Stimulated activated CD8-positive, alpha-beta memory T cell treated with anti-CD3 and anti-CD28 coated beads, Interleukin-4, amount 100 ng/mL, for 48 hours (primary cell): ENCODE data around the gene FHOD1.

Experiments
- DNase-seq: peaks from one replicate; pipeline ENCODE4 v3.0.0-alpha.2; 2020

Gene FHOD1

DNA sequence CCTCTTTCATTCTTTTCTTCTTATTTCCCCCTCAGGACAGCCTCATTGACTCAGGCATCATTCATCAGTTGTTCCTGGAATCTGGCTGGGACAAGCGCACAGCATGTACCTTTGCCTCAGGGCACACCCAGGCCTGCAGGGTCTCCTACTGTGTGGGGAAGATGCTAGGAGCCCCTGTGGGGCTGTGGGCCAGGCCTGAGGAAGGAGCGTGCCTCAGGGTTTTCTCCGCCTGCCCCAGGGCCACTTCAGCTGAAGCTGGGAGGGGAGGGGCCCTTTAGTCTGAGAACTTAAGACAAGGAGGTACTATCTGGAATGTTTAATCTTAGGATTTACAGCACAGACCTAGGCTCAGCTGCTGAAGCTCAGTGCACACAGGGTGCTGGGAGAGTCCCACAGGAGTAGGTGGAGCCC, 40.4 kb downstream of the FHOD1 start:
- no peak for DNase-seq

DNA sequence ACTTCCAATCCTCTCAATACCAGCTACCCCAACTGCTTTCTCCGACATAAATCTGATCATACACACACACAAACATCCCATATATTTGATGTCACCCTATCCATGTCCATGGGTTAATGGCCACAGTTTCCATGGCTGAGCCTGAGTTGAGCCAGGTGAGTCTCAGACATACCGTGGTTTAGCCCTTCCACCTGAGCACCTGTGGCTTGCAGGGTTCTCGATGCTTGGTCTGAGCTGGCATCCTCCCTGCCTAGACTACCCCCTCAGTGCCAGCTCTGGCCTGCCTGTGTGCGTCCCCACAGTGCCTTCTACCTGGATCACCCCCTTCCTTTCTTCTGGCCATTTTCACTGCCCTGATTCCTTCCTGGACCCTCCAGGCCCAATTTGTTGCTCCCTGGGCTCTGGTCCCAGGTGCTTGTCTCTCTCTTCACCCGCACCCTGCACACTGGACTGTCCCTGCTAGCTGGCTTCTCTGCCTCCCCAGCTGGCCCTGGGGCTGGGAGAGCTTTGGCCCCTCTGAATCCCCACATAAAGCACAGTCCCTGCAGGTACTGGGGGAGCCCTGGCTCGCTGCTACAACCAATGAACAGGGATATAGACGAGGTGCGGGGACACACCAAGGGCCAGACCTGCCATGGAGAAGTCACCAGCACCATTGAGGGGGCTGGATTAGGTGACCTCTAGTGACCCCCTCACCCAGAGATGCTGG, 41.0 kb downstream of the FHOD1 start:
- no peak for DNase-seq

DNA sequence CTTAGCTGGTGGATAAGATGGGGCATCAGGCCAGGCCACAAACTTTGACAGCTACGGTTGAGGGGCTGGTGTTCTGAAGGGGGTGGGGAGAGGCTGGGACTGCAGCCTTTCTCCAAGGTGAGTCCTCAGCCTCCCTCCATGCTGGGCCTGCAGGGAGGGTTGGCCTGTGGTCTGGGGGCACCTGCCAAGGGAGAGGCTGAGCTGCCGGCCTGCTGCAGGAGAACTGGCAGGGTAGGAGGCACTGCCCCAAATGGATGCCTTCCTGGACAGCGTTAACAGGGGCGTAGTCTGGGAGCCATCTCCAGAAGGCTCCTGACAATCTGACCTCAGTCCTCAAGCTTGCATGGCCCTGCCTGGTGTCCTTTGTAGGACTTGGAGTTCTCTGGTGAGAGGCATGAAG, 43.2 kb downstream of the FHOD1 start:
- no peak for DNase-seq

DNA sequence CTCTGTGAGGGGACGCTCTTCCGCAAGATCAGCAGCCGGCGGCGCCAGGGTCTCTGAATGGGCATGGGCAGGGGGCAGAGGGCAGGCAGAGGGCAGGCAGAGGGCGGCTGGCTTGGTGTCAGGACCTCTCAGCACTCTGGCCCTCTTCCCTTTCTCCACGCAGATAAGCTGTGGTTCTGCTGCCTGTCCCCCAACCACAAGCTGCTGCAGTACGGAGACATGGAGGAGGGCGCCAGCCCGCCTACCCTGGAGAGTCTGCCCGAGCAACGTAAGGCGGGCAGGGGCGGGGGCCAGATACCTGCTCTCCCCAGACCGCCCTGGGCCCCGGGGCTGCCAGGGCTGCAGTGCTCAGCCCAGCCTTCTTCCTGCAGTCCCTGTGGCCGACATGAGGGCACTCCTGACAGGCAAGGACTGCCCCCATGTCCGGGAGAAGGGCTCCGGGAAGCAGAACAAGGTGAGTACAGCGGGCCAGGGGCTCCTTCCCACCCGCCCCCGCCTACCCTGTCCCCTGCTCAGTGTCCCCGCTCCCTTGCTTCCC, 44.3 kb downstream of the FHOD1 start:
- DNase-seq, result no peak

DNA sequence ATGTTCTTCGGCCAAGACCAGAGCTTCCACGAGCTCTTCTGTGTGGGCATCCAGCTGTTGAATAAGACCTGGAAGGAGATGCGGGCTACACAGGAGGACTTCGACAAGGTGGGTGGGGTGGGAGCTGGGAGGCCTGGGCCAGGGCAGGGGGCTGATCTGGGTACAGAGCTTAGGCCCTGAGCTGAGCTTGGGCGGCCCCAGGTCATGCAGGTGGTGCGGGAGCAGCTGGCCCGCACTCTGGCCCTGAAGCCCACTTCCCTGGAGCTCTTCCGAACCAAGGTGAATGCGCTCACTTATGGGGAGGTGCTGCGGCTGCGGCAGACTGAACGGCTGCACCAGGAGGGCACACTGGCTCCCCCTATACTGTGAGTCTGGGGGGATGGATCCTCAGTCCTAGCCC, 44.9 kb downstream of the FHOD1 start:
- no peak for DNase-seq

DNA sequence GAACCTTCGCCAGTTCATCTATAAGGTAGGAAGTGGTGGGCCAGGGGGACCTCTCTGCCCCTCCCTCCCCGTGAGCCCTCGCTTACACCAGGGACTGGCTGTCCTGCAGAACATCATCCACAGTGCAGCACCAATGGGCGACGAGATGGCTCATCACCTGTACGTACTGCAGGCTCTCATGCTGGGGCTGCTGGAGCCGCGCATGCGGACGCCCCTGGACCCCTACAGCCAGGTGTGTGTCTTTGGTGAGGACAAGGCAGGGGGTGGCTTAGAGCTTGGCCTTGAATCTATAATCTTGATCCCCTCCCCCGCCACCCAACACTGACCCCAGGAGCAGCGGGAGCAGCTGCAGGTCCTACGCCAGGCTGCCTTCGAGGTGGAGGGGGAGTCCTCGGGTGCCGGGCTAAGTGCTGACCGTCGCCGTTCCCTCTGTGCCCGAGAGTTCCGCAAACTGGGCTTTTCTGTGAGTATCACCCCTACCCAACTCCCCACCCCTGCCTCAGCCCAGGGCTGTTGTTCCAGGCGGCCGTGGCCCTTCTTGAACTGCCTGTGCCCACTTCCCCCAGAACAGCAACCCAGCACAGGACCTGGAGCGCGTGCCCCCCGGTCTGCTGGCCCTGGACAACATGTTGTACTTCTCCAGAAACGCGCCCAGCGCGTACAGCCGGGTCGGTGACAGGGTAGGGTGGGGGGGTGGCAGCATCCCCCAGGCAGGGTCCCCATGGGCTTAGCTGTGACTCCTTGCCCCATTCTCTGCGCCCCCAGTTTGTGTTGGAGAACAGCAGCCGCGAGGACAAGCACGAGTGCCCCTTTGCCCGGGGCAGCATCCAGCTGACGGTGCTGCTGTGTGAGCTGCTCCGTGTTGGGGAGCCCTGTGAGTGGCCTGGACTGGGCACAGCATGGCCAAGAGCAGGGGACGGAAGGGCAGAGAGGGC, 45.6 kb downstream of the FHOD1 start:
- no peak for DNase-seq

DNA sequence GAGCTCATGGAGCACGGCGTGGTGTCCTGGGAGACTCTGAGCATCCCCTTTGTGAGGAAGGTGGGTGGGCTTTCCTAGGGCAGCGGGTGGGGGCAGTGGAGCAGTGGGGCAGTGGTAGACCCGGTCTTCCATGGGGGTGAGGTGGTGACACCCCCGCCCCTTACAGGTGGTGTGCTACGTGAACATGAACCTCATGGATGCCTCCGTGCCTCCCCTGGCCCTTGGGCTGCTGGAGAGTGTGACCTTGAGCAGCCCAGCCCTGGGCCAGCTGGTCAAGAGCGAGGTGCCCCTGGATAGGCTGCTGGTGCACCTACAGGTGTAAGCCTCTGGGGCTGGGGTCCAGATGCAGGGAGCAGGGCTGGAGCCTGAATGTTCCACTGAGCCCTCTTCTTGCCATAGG, 46.8 kb downstream of the FHOD1 start:
- DNase-seq, result no peak

DNA sequence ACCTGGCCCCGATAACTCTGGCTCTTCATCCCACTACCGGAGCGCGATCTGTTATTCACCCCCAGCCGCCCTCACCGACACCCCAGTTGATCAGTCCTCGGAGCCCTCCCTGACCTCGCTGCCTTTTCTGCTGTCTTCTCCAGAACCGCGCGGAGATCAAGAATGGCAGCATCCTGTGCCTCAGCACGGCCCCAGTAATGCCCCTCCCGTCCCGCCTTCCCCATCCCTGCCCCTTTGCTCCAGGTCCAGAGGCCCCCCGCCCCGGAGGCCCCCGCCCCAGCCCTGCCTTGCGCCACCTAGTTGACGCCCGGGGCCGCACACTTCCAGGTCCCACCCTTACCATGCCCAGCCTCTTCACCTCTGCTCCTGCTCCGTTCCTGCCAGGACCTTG, 47.5 kb downstream of the FHOD1 start:
- DNase-seq, result no peak

DNA sequence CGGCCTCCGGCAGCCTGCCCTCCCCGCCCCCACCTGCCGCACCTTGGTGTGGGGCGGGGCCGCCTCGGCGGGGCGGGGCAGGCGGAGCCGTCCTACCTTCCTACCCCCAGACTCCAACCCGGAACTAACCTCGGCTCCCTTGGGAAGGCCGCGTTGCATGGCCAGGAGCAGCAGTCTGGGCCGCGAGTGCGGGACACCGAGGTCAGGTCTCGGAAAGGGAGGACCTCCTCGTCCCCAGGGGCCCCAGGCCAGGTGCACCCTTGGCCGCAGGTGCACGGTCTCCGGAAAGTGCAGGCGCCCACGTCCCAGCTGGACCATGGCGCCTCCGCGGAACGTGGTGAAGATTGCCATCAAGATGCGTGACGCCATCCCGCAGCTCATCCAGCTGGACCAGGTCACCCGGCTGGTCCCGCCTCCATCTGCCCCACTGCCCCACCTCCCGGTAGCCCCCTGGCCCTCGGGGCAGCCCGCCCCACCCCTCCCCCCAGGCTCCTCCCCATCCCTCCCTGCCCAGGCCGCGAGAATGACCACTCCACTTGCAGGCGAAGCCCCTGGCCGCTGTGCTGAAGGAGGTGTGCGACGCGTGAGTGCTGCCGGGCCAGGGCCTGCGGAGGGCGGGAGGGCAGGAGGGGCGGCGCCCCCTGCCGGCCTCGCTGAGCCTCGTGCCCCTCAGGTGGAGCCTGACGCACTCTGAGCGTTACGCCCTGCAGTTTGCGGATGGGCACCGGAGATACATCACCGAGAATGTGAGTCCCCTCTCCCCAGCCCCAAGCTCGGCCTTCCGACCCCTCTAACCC, 48.1 kb downstream of the FHOD1 start, which contains the start of gene ELMO3:
Gene ELMO3, plus strand, starts transcription at position 121 of the 797 bp plus-strand sequence. Its CDS starts 196 bp downstream, at position 317.
- no peak for DNase-seq

DNA sequence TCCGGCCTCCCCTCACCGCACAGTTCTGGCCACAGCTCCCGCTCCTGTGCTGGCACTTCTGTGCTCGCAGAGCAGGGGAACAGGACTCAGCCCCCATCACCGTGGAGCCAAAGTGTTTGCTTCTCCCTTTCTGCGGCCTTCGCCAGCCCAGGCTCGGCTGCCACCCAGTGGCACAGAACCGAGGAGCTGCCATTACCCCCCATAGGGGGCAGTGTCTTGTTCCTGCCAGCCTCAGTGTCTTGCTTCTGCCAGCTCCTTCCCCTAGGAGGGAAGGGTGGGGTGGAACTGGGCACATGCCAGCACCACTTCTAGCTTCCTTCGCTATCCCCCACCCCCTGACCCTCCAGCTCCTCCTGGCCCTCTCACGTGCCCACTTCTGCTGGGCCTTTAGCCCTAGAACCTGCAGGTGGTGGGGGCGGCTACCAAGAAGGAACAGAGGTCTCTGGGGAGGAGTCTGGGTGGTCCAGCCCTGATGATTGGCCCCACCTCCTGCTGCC, 49.0 kb downstream of the FHOD1 start:
- DNase-seq, result no peak

DNA sequence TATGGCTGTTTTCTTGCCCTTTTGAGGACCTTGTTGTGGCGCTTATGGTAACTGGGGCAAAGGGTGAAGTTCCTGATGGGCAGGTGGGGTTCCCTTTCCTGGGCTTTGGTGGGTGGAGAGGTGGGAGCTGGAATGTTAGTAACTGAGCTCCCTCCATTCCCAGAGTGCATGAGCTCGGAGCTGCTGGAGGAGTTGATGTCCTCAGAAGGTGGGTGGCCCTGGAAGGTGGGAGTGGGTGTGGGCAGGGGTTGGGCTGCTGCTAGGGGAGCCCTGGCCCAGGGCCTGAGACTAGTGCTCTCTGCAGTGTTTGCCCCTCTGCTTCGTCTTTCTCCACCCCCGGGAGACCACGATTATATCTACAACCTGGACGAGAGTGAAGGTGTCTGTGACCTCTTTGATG, 49.6 kb downstream of the FHOD1 start:
- DNase-seq, result no peak

DNA sequence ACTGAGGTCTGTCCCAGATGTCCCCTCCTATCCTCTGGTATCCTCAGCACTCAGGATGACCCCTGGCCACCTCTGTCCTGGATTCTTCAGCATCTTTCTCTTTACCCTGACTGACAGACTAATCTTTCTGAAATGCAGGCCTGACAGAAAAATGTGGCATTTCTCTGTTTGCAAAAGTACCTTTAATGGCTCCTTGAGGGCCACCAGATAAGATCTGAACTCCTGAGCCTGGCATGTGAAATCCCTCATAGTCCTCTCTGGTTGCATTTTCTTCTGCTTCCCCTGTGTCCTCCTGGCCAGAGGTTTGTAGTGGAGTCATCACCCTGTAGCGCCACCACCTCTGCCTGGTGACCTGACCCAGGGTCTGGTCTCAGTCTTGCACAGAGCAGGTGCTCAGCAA, 50.4 kb downstream of the FHOD1 start:
- no peak for DNase-seq

DNA sequence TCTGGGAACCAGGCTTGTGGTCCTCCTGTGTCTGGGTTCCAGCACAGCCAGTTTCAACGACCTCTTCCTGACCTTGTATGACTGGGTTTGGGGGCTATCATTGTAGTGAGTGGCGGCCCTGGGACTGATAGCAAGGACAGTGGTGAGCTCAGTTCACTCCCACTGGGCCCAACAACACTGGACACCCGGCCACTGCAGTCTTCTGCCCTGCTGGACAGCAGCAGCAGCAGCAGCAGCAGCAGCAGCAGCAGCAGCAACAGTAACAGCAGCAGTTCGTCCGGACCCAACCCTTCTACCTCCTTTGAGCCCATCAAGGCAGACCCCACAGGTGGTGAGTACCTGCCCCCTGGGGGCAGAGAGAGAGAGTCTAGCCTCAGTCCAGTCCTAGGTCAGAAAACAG, 51.6 kb downstream of the FHOD1 start:
- no peak for DNase-seq

DNA sequence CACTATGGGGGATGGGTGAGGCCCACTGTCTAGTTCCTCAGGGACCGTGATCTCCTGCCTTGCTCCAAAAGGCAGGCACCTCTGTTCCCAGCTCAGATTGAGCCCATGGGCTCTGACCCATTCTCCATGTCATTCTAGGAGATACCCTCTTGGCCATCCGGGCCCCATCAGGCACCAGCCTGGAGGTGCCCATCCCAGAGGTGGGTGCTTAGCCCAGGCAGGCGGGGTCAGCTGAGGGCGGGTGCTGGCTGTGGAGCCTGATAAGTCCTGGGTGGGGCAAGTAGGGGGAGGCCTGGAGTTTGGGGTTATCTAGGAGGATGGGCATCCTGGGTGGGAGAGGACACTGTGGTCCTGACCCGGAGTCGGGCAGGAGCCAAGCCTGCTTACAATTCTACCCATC, 53.0 kb downstream of the FHOD1 start:
- DNase-seq, result no peak

DNA sequence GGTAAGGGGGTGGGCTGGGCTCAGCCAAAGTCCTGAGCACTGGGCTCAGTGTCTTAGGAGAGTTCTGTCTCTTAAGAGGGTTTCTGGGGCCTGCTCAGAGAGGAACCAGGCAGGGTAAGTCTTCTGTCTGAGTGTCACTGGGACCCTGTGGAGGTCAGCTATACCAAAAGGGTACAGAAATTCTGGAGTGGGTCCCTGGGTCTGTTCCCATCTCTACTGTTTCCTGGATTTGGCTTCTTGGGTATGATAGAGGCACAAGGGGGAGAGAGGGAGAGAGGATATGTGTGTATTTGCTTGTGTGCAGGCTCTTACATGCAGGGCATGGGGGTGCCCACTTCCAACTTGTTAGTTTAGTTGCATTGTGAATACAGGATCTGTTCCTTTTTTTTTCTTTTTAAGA, 53.7 kb downstream of the FHOD1 start:
- DNase-seq, result no peak

DNA sequence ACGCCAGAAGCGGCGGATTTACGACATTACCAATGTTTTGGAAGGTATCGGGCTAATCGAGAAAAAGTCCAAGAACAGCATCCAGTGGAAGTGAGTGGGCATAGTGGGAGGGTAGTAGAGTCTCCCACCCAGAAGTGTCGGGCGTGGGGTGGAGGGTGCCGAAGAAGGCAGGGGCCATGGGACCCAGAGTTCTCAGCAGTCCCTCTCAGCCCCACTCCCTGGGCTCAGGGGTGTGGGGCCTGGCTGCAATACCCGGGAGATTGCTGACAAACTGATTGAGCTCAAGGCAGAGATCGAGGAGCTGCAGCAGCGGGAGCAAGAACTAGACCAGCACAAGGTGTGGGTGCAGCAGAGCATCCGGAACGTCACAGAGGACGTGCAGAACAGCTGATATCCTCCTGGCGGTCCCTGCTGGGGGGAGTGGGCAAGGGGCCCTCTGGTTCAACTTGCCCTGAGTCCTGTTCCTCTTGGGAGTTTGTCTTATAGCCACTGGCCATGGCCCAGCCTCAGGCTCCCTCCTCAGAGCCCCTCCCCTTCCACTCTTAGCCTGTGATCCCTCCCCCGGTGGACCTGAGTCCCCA, 54.4 kb downstream of the FHOD1 start:
- no peak for DNase-seq

DNA sequence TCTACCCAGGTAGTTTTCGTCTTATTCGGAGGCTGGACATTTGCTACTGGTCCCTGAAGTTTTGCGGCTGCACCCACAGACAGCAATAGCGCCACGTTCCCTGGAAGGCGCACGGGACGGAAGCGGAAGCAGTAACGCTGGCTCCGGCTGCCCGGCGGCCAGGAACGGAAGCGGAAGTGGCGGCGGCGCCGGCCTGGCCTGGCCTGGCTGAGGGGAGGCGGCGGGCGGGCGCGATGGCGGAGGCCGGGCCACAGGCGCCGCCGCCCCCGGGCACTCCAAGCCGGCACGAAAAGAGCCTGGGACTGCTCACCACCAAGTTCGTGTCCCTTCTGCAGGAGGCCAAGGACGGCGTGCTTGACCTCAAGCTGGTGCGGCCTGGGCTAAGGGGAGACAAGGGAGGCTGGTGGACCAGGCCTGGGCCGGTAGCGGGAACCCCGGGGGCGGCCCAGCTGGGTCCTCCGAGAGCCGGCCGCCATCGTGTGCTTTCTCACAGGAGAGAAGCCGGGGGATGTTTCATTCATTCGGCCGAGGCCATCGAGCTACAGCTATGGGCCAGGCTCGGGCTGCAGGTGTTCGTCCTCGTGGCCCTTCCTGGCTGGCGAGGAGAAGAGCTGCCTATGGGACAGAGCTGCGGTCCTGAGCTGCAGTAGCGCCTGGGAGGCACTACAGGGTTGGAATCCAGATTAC, 55.1 kb downstream of the FHOD1 start, which contains the start of gene E2F4:
Gene E2F4, plus strand, starts transcription at position 161 of the 687 bp plus-strand sequence. Its CDS starts 73 bp downstream, at position 234.
- peak; percentile 93 for DNase-seq

DNA sequence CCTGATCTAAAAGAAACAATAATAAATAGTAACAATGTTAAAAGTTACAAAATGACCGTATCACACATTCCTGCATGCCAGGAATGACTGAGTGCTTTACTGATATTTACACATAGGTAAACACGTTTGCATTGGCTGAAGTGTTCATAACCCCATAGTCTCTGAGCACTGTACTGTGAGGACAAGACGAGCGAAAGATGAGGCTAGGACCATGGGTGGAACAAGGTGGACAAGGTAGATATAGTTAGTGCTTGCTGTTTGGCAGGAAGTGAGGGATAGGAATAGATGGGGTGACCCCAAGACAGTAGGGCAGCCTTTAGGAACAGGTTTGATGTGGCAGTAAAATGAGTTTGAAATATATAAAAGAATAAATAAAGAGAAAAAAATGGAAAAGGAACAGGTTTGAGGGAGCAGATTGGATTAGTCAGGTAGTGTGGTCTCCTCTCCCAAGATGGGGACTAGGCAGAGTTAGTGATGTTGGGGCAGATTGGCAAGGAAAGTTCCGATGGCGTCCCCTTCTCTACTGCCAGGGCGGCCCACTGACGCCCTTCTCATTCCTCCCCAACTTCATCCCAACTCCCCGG, 55.8 kb downstream of the FHOD1 start:
- DNase-seq, result no peak

DNA sequence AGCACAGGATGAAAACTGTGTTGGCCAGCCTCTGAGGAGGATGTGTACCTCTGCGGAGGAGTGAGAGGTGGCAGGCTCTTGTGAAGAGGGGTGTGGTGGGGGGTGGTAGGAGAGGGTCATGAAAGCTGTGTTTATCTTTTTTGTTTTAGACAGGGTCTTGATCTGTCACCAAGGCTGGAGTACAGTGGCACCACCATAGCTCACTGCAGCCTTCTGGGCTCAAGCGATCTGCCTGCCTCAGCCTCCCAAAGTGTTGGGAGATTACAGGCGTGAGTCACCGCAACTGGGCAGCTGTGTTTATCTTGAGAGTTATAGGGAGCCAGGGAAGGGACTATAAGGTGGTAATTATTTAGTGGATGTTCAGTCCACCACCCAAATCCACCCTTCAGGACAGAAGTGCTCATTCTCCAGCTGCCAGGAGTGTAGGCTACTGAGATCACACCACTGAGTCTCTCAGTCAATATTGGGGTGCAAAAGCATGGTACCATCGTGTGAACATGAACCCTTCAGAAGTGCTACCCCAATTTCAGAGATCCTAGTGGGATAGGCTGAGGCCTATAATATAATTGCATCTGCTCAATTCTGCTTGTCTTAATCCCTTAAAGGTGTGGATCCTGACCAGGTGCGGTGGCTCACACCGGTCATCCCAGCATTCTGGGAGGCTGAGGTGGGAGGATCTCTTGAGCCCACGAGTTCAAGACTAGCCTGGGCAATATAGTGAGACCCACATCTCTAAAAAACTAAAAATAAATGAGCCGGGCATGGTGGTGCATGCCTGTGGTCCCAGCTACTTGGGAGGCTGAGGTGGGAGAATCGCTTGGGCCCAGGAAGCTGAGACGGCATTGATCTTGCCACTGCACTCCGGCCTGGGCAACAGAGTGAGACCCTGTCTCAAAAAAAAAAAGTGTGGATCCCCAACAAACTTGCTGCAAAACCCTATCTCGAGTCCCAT, 56.6 kb downstream of the FHOD1 start:
- no peak for DNase-seq

DNA sequence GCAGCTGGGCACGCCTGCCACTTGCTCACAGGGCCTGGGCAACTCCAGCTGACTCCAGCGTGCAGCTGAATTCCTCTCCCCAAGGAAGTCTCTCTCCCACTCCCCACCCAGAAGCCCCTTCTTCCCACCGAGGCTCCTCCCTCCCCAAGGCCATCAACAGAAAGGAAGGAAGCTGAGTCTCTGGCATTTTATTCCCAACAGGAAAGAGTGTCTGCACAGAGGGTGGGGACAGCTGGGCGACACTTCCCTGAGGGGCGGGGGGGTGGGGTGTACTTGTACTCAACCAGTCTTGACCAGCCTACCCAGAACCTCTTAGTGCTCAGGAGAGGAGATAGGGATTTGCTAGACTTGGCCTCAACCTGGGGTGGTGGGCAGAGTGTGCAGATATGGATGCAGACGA, 57.2 kb downstream of the FHOD1 start, which contains the start of gene EXOC3L1:
Gene EXOC3L1, minus strand, starts transcription at position 96 of the 400 bp plus-strand sequence. CDS start 460 bp downstream, outside the sequence.
- no peak for DNase-seq
